IMR-90 (cell line): ENCODE results near the gene STK10. TPM values are rescaled to one million over a fixed set of nuclear protein-coding genes. Genes with fewer than 3 reads are reported as not detected.
A peak's percentile ranks its signal among the peaks of the same experiment; 100 is the strongest.

Experiments used
- ATAC-seq: fragments of 200-7000 bp; cut with Tn5 transposase; 2 replicates; pipeline ENCODE4 v1.9.1; 2020; ENCODE audit warnings: low read depth, mild to moderate bottlenecking, moderate library complexity
- BruUV-seq: library from RNA; stranded (reverse); fragments of 400-500 nt; replicated peaks from 2 replicates; lab custom pipeline; 2021; lab: Mats Ljungman, UMichigan
- CTCF ChIA-PET: fragments of 300-600 bp; formaldehyde crosslinking; extraction: SDS; loops from one replicate; lab custom pipeline; 2021; ENCODE audit warnings: antibody characterized with exemption; lab: Yijun Ruan, JAX
- POLR2A ChIA-PET: fragments of 300-600 bp; sonication (Branson Sonifier 250); formaldehyde crosslinking; loops from one replicate; lab custom pipeline; 2022; ENCODE audit warnings: antibody characterized with exemption; ENCODE audit not compliant: unreplicated experiment; lab: Charles Lee
- DNase-seq: peaks from one replicate; pipeline ENCODE4 v3.0.0; 2013
- H2AFZ ChIP-seq: replicated peaks from 2 replicates; pipeline ENCODE3; 2013; ENCODE audit warnings: low read length, mild to moderate bottlenecking; ENCODE audit not compliant: poor library complexity
- H2AK5ac ChIP-seq: 2 replicates; pipeline ENCODE4 v1.6.1; 2013; ENCODE audit warnings: low read depth, low read length, inconsistent platforms
- H2AK9ac ChIP-seq: replicated peaks from 2 replicates; pipeline ENCODE3; 2013; ENCODE audit warnings: mild to moderate bottlenecking, low read depth, low read length, moderate library complexity; ENCODE audit not compliant: poor library complexity
- H2BK120ac ChIP-seq: 2 replicates; pipeline ENCODE4 v1.6.1; 2013; ENCODE audit warnings: low read depth, low read length, inconsistent platforms
- H2BK15ac ChIP-seq: 3 replicates; pipeline ENCODE4 v1.6.1; 2013; ENCODE audit warnings: low read depth, low read length, inconsistent platforms
- H2BK20ac ChIP-seq: 2 replicates; pipeline ENCODE4 v1.6.1; 2013; ENCODE audit warnings: low read depth, mild to moderate bottlenecking, inconsistent platforms, low read length, moderate library complexity
- H2BK5ac ChIP-seq: 2 replicates; pipeline ENCODE4 v1.6.1; 2013; ENCODE audit warnings: mild to moderate bottlenecking, low read depth, low read length, inconsistent platforms; ENCODE audit not compliant: poor library complexity, severe bottlenecking
- H3K14ac ChIP-seq: replicated peaks from 2 replicates; pipeline ENCODE4 v1.6.1; 2013; ENCODE audit warnings: low read depth, low read length, inconsistent platforms
- H3K18ac ChIP-seq: 2 replicates; pipeline ENCODE4 v1.6.1; 2013; ENCODE audit warnings: low read depth, low read length, control low read depth
- H3K23ac ChIP-seq: 2 replicates; pipeline ENCODE4 v1.6.1; 2013; ENCODE audit warnings: low read depth, low read length, inconsistent platforms
- H3K27ac ChIP-seq: 2 replicates; pipeline ENCODE4 v1.5.1; 2013; ENCODE audit warnings: mild to moderate bottlenecking, control low read depth, low read length; ENCODE audit not compliant: insufficient read depth
- H3K27me3 ChIP-seq: 2 replicates; pipeline ENCODE4 v1.6.1; 2013; ENCODE audit warnings: low read length; ENCODE audit not compliant: control insufficient read depth, insufficient read depth
- H3K36me3 ChIP-seq: 2 replicates; pipeline ENCODE4 v1.6.1; 2013; ENCODE audit warnings: low read length, mixed read lengths; ENCODE audit not compliant: control insufficient read depth, insufficient read depth
- H3K4ac ChIP-seq: 2 replicates; pipeline ENCODE4 v1.6.1; 2013; ENCODE audit warnings: low read depth, low read length, inconsistent platforms
- H3K4me1 ChIP-seq: 2 replicates; pipeline ENCODE4 v1.6.1; 2013; ENCODE audit warnings: low read length, mixed read lengths; ENCODE audit not compliant: control insufficient read depth, insufficient read depth
- H3K4me2 ChIP-seq: 2 replicates; pipeline ENCODE4 v1.6.1; 2013; ENCODE audit warnings: low read depth, mild to moderate bottlenecking, control low read depth, low read length, moderate library complexity
- H3K4me3 ChIP-seq: 2 replicates; pipeline ENCODE4 v1.5.1; 2013; ENCODE audit warnings: low read depth, mild to moderate bottlenecking, control low read depth, low read length, moderate library complexity; ENCODE audit not compliant: insufficient read depth
- H3K56ac ChIP-seq: 2 replicates; pipeline ENCODE4 v1.6.1; 2013; ENCODE audit warnings: low read length, inconsistent platforms; ENCODE audit not compliant: insufficient read depth; ENCODE audit errors: extremely low read depth
- H3K79me1 ChIP-seq, 2 experiments: 2 replicates each; pipeline ENCODE4 v1.6.1; 2013; ENCODE audit warnings: low read length in 2 of 2, inconsistent platforms in 1 of 2, low read depth in 1 of 2
- H3K9ac ChIP-seq: 2 replicates; pipeline ENCODE4 v1.6.1; 2013; ENCODE audit warnings: low read depth, low read length, control low read depth
- H3K9me1 ChIP-seq: 2 replicates; pipeline ENCODE4 v1.6.1; 2013; ENCODE audit warnings: low read length, inconsistent platforms; ENCODE audit not compliant: insufficient read depth
- H3K9me3 ChIP-seq: 2 replicates; pipeline ENCODE4 v1.6.1; 2013; ENCODE audit warnings: low read length; ENCODE audit not compliant: control insufficient read depth, insufficient read depth
- H4K20me1 ChIP-seq: 2 replicates; pipeline ENCODE4 v1.6.1; 2013; ENCODE audit warnings: low read length, inconsistent platforms; ENCODE audit not compliant: insufficient read depth
- H4K5ac ChIP-seq: 2 replicates; pipeline ENCODE4 v1.6.1; 2013; ENCODE audit warnings: mild to moderate bottlenecking, low read depth, low read length, control low read depth
- H4K8ac ChIP-seq, 2 experiments: 2 replicates each; pipeline ENCODE4 v1.6.1; 2013; ENCODE audit warnings: low read depth in 2 of 2, low read length in 2 of 2, control low read depth in 1 of 2, inconsistent platforms in 1 of 2
- H4K91ac ChIP-seq: 2 replicates; pipeline ENCODE4 v1.6.1; 2013; ENCODE audit warnings: low read depth, low read length, inconsistent platforms; ENCODE audit not compliant: insufficient read depth
- MAZ ChIP-seq: IDR thresholded peaks from 2 replicates; pipeline ENCODE4 v1.6.1; 2012; ENCODE audit warnings: low read depth, mild to moderate bottlenecking, low read length, improper control_type of control experiment, moderate library complexity, borderline replicate concordance
- NFE2L2 ChIP-seq: fragments of 150-350 bp; IDR thresholded peaks from 2 replicates; pipeline ENCODE4 v1.6.1; 2016; ENCODE audit warnings: low read depth, mild to moderate bottlenecking, low read length
- RAD21 ChIP-seq: IDR thresholded peaks from 2 replicates; pipeline ENCODE4 v1.6.1; 2012; ENCODE audit warnings: low read length, improper control_type of control experiment
- USF2 ChIP-seq: fragments of 150-350 bp; IDR thresholded peaks from 2 replicates; pipeline ENCODE4 v1.6.1; 2017; ENCODE audit warnings: mild to moderate bottlenecking, antibody characterized with exemption, low read length, low read depth
- WGBS, 2 experiments: methylation state at CpG; one replicate each; pipeline versions ENCODE4 v1.1.5 to v1.1.7; 2013; ENCODE audit warnings: missing lambda C conversion rate in 2 of 2; ENCODE audit not compliant: insufficient read length in 1 of 2; ENCODE audit errors: extremely low coverage in 2 of 2; 5-methylcytosine and 5-hydroxymethylcytosine counted together
- dilution Hi-C: fragments of 300-500 bp; cut with HindIII; formaldehyde crosslinking; loops from one replicate; pipeline ENCODE4 v1.14.3; 2018; ENCODE audit warnings: low sequenced_read_pairs; ENCODE audit not compliant: unreplicated experiment
- in situ Hi-C: fragments of 300-500 bp; cut with MboI; formaldehyde crosslinking; loops from 3 replicates; pipeline ENCODE4 v1.14.3; 2019; ENCODE audit warnings: low sequenced_read_pairs, inconsistent platforms, mixed read lengths
- intact Hi-C: fragments of 100-400 bp; cut with micrococcal nuclease; formaldehyde crosslinking; loops from 2 replicates; pipeline ENCODE4 v1.10.0; 2022
- polyA plus RNA-seq, 3 experiments: library from polyadenylated mRNA; depleted of rRNA; stranded (reverse); fragments of >200 nt; gene quantifications; 2 replicates each; pipeline ENCODE4 v1.2.3, GENCODE V29; 2012; ENCODE audit warnings: low replicate concordance in 1 of 3
- total RNA-seq: library from RNA; depleted of rRNA; stranded (reverse); fragments of >200 nt; gene quantifications from 2 replicates; pipeline ENCODE4 v1.2.3, GENCODE V29; 2012
- TF ChIP-seq, protein P1 (sequence below): fragments of 150-350 bp; IDR thresholded peaks from 2 replicates; pipeline ENCODE4 v1.6.1; 2016; ENCODE audit warnings: low read depth, mild to moderate bottlenecking, low read length, moderate library complexity, borderline replicate concordance

The STK10 gene
- total and polyA plus RNA-seq, 2 of the 4 experiments (the other 2 are of a cell fraction): 15.4 to 18.5 TPM

- in situ Hi-C loops: no loop called here
- WGBS, 2 experiments: 90% methylated on average over 2 of the region's 9 CpGs; no CpG with 5 or more reads in 1 of the 2 experiments
- H2BK20ac ChIP-seq: no peak overlapping the region; the same call in 1 of the 2 replicates
Measured at GRCh38 chr5:172148381-172148780, 39.6 kb downstream of the STK10 start.

More at GRCh38 chr5:172148381-172148780, 39.6 kb downstream of the STK10 start:
- dilution Hi-C loops: no loop called here
- intact Hi-C loops: no loop called here
- ChIA-PET POLR2A (no interaction called here), CTCF (no interaction called here)
- H3K4ac ChIP-seq: peak overlapping the region; percentile 79
- ATAC-seq (no peak), DNase-seq (no peak)
- BruUV-seq: no TSS peak
- H4K5ac ChIP-seq: no peak overlapping the region
- H3K23ac ChIP-seq: no peak overlapping the region
- TF ChIP-seq RAD21 (no peak), USF2 (no peak), NFE2L2 (no peak), MAZ (no peak)
- TF ChIP-seq, protein P1, sequence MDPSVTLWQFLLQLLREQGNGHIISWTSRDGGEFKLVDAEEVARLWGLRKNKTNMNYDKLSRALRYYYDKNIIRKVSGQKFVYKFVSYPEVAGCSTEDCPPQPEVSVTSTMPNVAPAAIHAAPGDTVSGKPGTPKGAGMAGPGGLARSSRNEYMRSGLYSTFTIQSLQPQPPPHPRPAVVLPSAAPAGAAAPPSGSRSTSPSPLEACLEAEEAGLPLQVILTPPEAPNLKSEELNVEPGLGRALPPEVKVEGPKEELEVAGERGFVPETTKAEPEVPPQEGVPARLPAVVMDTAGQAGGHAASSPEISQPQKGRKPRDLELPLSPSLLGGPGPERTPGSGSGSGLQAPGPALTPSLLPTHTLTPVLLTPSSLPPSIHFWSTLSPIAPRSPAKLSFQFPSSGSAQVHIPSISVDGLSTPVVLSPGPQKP: no peak
- 0 out of 2 replicates have a peak overlapping the region, but pooled peaks have one; percentile 27 for H2BK120ac ChIP-seq
- peak overlapping the region; percentile 70; the same call in 1 of the 2 replicates for H2AK5ac ChIP-seq
- no peaks in the 10 kb centered on the region for H3K27me3 ChIP-seq
- peaks cover 19% of the 10 kb centered on the region for H3K4me1 ChIP-seq
- H4K91ac ChIP-seq: no peak overlapping the region
- no peak overlapping the region for H2BK15ac ChIP-seq
- H3K79me1 ChIP-seq: peaks cover 31 to 75% of the 10 kb centered on the region in 2 experiments
- H2AFZ ChIP-seq: no peak overlapping the region
- H4K20me1 ChIP-seq: peaks cover 28% of the 10 kb centered on the region
- H3K18ac ChIP-seq: no peak overlapping the region
- H3K9me1 ChIP-seq: peaks cover 12% of the 10 kb centered on the region; the same call in 1 of the 2 replicates
- H3K9me3 ChIP-seq: no peaks in the 10 kb centered on the region
- H4K8ac ChIP-seq: peak overlapping the region in 1 of 2 experiments; percentile 53; a peak in 1 of 4 replicates
- no peak overlapping the region for H3K27ac ChIP-seq
- no peak overlapping the region for H3K14ac ChIP-seq
- peaks cover 8% of the 10 kb centered on the region for H3K36me3 ChIP-seq
- H3K9ac ChIP-seq: no peak overlapping the region
- no peak overlapping the region for H3K56ac ChIP-seq
- no peak overlapping the region for H3K4me3 ChIP-seq
- peak overlapping the region; percentile 66 for H2AK9ac ChIP-seq
- peak overlapping the region; percentile 48 for H2BK5ac ChIP-seq
- H3K4me2 ChIP-seq: no peak overlapping the region
